HG03342 (cell line): ENCODE data around the gene AIG1.
"Not testable (repeated sequence)": the region's sequence is repeated elsewhere in the genome, so short reads cannot be mapped to it uniquely, and the experiment has no call there.

Source experiments
- ATAC-seq: cut with Tn5 transposase; IDR thresholded peaks from one replicate; pipeline ENCODE4 v1.9.1; 2021; ENCODE audit warnings: mild to moderate bottlenecking, moderate library complexity; ENCODE audit not compliant: unreplicated experiment

AIG1 gene

GRCh38 chr6:143160439-143161220 is 99.9 kb downstream of the AIG1 start:
- no peak for ATAC-seq

GRCh38 chr6:143163621-143164020 is 102.9 kb downstream of the AIG1 start:
- no peak for ATAC-seq

- no peak for ATAC-seq
These were observed 103.9 kb downstream of the AIG1 start for GRCh38 chr6:143164565-143165105.

- ATAC-seq: no peak
These were observed 104.7 kb downstream of the AIG1 start for GRCh38 chr6:143165315-143165855.

- no peak for ATAC-seq
These were observed 105.6 kb downstream of the AIG1 start for GRCh38 chr6:143166247-143166695.

- ATAC-seq: no peak
These were observed 106.5 kb downstream of the AIG1 start for GRCh38 chr6:143167224-143167623.

- not testable (repeated sequence) for ATAC-seq
These were observed 107.7 kb downstream of the AIG1 start for GRCh38 chr6:143168396-143168816.

GRCh38 chr6:143169440-143169839 is 108.8 kb downstream of the AIG1 start:
- no peak for ATAC-seq

GRCh38 chr6:143174516-143174915 is 113.8 kb downstream of the AIG1 start:
- no peak for ATAC-seq

- ATAC-seq: no peak
These were observed 114.3 kb downstream of the AIG1 start for GRCh38 chr6:143174951-143175350.

GRCh38 chr6:143176090-143177021 is 115.7 kb downstream of the AIG1 start:
- no peak for ATAC-seq

- ATAC-seq: no peak
These were observed 117.0 kb downstream of the AIG1 start for GRCh38 chr6:143177706-143178105.

GRCh38 chr6:143179096-143179495 is 118.4 kb downstream of the AIG1 start:
- no peak for ATAC-seq

- ATAC-seq: no peak
These were observed 119.4 kb downstream of the AIG1 start for GRCh38 chr6:143179901-143180612.

- no peak for ATAC-seq
These were observed 120.1 kb downstream of the AIG1 start for GRCh38 chr6:143180826-143181225.

GRCh38 chr6:143183666-143184065 is 123.0 kb downstream of the AIG1 start:
- no peak for ATAC-seq

- no peak for ATAC-seq
These were observed 124.6 kb downstream of the AIG1 start for GRCh38 chr6:143185288-143185687.

- no peak for ATAC-seq
These were observed 126.7 kb downstream of the AIG1 start for GRCh38 chr6:143187238-143187923.

- no peak for ATAC-seq
These were observed 127.6 kb downstream of the AIG1 start for GRCh38 chr6:143188292-143188691.

GRCh38 chr6:143191361-143191760 is 130.7 kb downstream of the AIG1 start:
- no peak for ATAC-seq
